Stomach (tissue), 9 donors: ENCODE measurements around the gene GIPC2. TPM values are rescaled to one million over a fixed set of nuclear protein-coding genes. Genes with fewer than 3 reads are reported as not detected.
A peak's percentile ranks its signal among the peaks of the same experiment; 100 is the strongest.

ENCODE experiments used
- DNase-seq, 2 donors: peaks; one replicate each; pipeline versions ENCODE4 v3.0.0 to v3.0.0-alpha.2; 2013 to 2019
- H3K27ac ChIP-seq, 5 donors: fragments of 200-600 bp in 4 of 5; sonication (generic) in 4 of 5; one replicate each; pipeline ENCODE4 v1.5.1; 2013 to 2019; ENCODE audit warnings: mild to moderate bottlenecking in 1 of 5, moderate library complexity in 1 of 5
- H3K27me3 ChIP-seq, 3 donors: fragments of 200-600 bp; sonication (generic); one replicate each; pipeline ENCODE4 v1.5.1; 2017 to 2019; ENCODE audit warnings: mixed run types in 1 of 3
- H3K36me3 ChIP-seq, 4 donors: fragments of 200-600 bp; sonication (generic); 1 replicate in 3 of 4; 2 replicates in 1 of 4; pipeline ENCODE4 v1.5.1; 2016 to 2019
- H3K4me1 ChIP-seq, 4 donors: fragments of 200-600 bp; sonication (generic); one replicate each; pipeline ENCODE4 v1.5.1; 2016 to 2019
- H3K4me3 ChIP-seq, 4 donors: fragments of 200-600 bp; sonication (generic) in 3 of 4; one replicate each; pipeline ENCODE4 v1.5.1; 2016 to 2019; ENCODE audit warnings: mild to moderate bottlenecking in 1 of 4
- H3K9me3 ChIP-seq, 4 donors: fragments of 200-600 bp; sonication (generic); one replicate each; pipeline ENCODE4 v1.5.1; 2016 to 2019
- CTCF ChIP-seq, 7 experiments: fragments of 450-650 bp in 4 of 7; fragments of 200-600 bp in 3 of 7; sonication (generic) in 3 of 7; IDR thresholded peaks; one replicate each; pipeline ENCODE4 v1.5.1; 2016 to 2019; ENCODE audit warnings: antibody characterized with exemption in 7 of 7, control low read depth in 2 of 7, mild to moderate bottlenecking in 1 of 7
- EP300 ChIP-seq: sonication (generic); formaldehyde crosslinking; IDR thresholded peaks from one replicate; pipeline ENCODE4 v1.6.1; 2017; ENCODE audit warnings: antibody characterized with exemption
- POLR2A ChIP-seq, 4 donors: fragments of 450-650 bp; IDR thresholded peaks; one replicate each; pipeline ENCODE4 v1.6.1; 2016; ENCODE audit warnings: antibody characterized with exemption in 4 of 4, control low read depth in 2 of 4, mild to moderate bottlenecking in 1 of 4, moderate library complexity in 1 of 4
- POLR2AphosphoS5 ChIP-seq, 3 donors: sonication (generic); formaldehyde crosslinking; IDR thresholded peaks; one replicate each; pipeline ENCODE4 v1.6.1; 2016; ENCODE audit warnings: antibody characterized with exemption in 3 of 3
- WGBS, 5 donors: extraction: QIAGEN DNeasy Blood & Tissue Kit in 3 of 5; methylation state at CpG; one replicate each; pipeline versions ENCODE4 v1.1.5 to v1.1.7; 2013 to 2018; 5-methylcytosine and 5-hydroxymethylcytosine counted together
- intact Hi-C: fragments of 100-400 bp; cut with DNase I; formaldehyde crosslinking; loops from one replicate; pipeline ENCODE4 v1.15.1; 2023; ENCODE audit warnings: low total_unique reads
- polyA plus RNA-seq, 3 donors: library from polyadenylated mRNA; stranded (reverse); fragments of 200-250 nt; gene quantifications; one replicate each; pipeline ENCODE4 v1.2.3, GENCODE V29; 2013
- total RNA-seq, 5 donors: library from RNA; depleted of rRNA; stranded (reverse); fragments of >200 nt; gene quantifications; one replicate each; pipeline versions ENCODE4 v1.1.0 to v1.2.3, GENCODE V29; 2014 to 2016
- donor health status: healthy with polysubstance abuse.
- donor health status: Bipolar disorder and iron deficiency.
- donor health status: healthy.

Gene GIPC2
- total and polyA plus RNA-seq, 8 donors = 2.3 to 23.8 (median 5.2) TPM

- DNase-seq = no peak
- no peak for TF ChIP-seq POLR2A (IDR thresholded peaks at IDR 0.05)
- no peaks in the 10 kb centered on the region for H3K27me3 ChIP-seq
- no peaks in the 10 kb centered on the region for H3K36me3 ChIP-seq
- H3K9me3 ChIP-seq = no peaks in the 10 kb centered on the region
- no peak overlapping the region for H3K27ac ChIP-seq
- peaks cover 0 to 12% (median 8%) of the 10 kb centered on the region in 4 donors for H3K4me1 ChIP-seq
- intact Hi-C loops = loop anchor here (5.0 kb wide), 1 partner anchor 470 kb away; no protein-coding TSS in a partner anchor
- H3K4me3 ChIP-seq = no peak overlapping the region
- 86 to 98% (median 92%) methylated on average over 4 of the region's 4 CpGs for WGBS, 5 donors
Observed at GRCh38 chr1:78142736-78143135, 97.0 kb downstream of the GIPC2 start.

- peak overlapping the region in 1 of 4 donors; percentile 3 for H3K4me3 ChIP-seq
- 54 to 66% (median 65%) methylated on average over 4 of the region's 4 CpGs for WGBS, 5 donors
- H3K4me1 ChIP-seq = peaks cover 0 to 12% (median 8%) of the 10 kb centered on the region in 4 donors
Observed at GRCh38 chr1:78143152-78143551, 97.4 kb downstream of the GIPC2 start.

GRCh38 chr1:78143673-78144072 lies 97.9 kb downstream of the GIPC2 start:
- Histone ChIP-seq H3K27ac (no peak overlapping the region), H3K4me3 (no peak overlapping the region), H3K9me3 (no peaks in the 10 kb centered on the region), H3K36me3 (no peaks in the 10 kb centered on the region), H3K4me1 (peaks cover 0 to 12% (median 8%) of the 10 kb centered on the region in 4 donors), H3K27me3 (no peaks in the 10 kb centered on the region)
- no peak for TF ChIP-seq POLR2A (IDR thresholded peaks at IDR 0.05)
- DNase-seq = no peak
- WGBS, 5 donors = 61 to 82% (median 75%) methylated on average over 2 of the region's 2 CpGs
- intact Hi-C loops = loop anchor here (5.0 kb wide), 1 partner anchor 469 kb away; no protein-coding TSS in a partner anchor

More at GRCh38 chr1:78143152-78143551, 97.4 kb downstream of the GIPC2 start:
- DNase-seq = no peak
- no peak for TF ChIP-seq CTCF (IDR thresholded peaks at IDR 0.05)
- no peak for TF ChIP-seq EP300
- no peak for TF ChIP-seq POLR2AphosphoS5 (IDR thresholded peaks at IDR 0.05)
- TF ChIP-seq POLR2A (IDR thresholded peaks at IDR 0.05) = no peak
- intact Hi-C loops = loop anchor here (5.0 kb wide), 1 partner anchor 469 kb away; no protein-coding TSS in a partner anchor
- Histone ChIP-seq H3K9me3 (no peaks in the 10 kb centered on the region), H3K27me3 (no peaks in the 10 kb centered on the region), H3K27ac (no peak overlapping the region), H3K36me3 (no peaks in the 10 kb centered on the region)

- peaks cover 0 to 12% (median 8%) of the 10 kb centered on the region in 4 donors for H3K4me1 ChIP-seq
- H3K9me3 ChIP-seq = no peaks in the 10 kb centered on the region
- no peak overlapping the region for H3K27ac ChIP-seq
- H3K4me3 ChIP-seq = no peak overlapping the region
- 4 to 18% (median 7%) methylated on average over 2 of the region's 2 CpGs for WGBS, 5 donors
- peak in 1 of 3 donors; percentile 33 for TF ChIP-seq POLR2AphosphoS5 (IDR thresholded peaks at IDR 0.05)
- no peak for TF ChIP-seq POLR2A (IDR thresholded peaks at IDR 0.05)
- peak in 5 of 7 experiments; percentile 61 to 81 (median 78) for TF ChIP-seq CTCF (IDR thresholded peaks at IDR 0.05)
- no peaks in the 10 kb centered on the region for H3K36me3 ChIP-seq
- intact Hi-C loops = no loop called here
- no peaks in the 10 kb centered on the region for H3K27me3 ChIP-seq
- peak; percentile 56 to 85 for DNase-seq
Observed at GRCh38 chr1:78145105-78145580, 99.4 kb downstream of the GIPC2 start.

- Histone ChIP-seq H3K4me1 (peaks cover 0 to 12% (median 8%) of the 10 kb centered on the region in 4 donors), H3K27me3 (no peaks in the 10 kb centered on the region), H3K27ac (no peak overlapping the region), H3K36me3 (no peaks in the 10 kb centered on the region), H3K4me3 (no peak overlapping the region), H3K9me3 (no peaks in the 10 kb centered on the region)
- no peak for TF ChIP-seq POLR2A (IDR thresholded peaks at IDR 0.05)
- TF ChIP-seq EP300 = no peak
- no peak for TF ChIP-seq CTCF (IDR thresholded peaks at IDR 0.05)
- TF ChIP-seq POLR2AphosphoS5 (IDR thresholded peaks at IDR 0.05) = no peak
- no peak for DNase-seq
- WGBS, 5 donors = 45 to 91% (median 68%) methylated on average over 2 of the region's 2 CpGs
- intact Hi-C loops = no loop called here
Observed at GRCh38 chr1:78146205-78146771, 100.5 kb downstream of the GIPC2 start.
